Prostate gland (tissue), 2 donors: ENCODE results near the gene SPNS2. TPM values are rescaled to one million over a fixed set of nuclear protein-coding genes. Genes with fewer than 3 reads are reported as not detected.
A peak's percentile ranks its signal among the peaks of the same experiment; 100 is the strongest.

Experiments used
- DNase-seq: peaks from one replicate; pipeline ENCODE4 v3.0.0-alpha.2; 2019; ENCODE audit warnings: low spot score
- H3K27ac ChIP-seq, 2 donors: fragments of 200-600 bp; sonication (generic); 2 replicates each; pipeline ENCODE4 v1.5.1; 2017 to 2019
- H3K27me3 ChIP-seq: fragments of 200-600 bp; sonication (generic); replicated peaks from 2 replicates; pipeline ENCODE4 v1.5.1; 2019; ENCODE audit not compliant: insufficient read depth
- H3K36me3 ChIP-seq, 2 donors: fragments of 200-600 bp; sonication (generic); 1 replicate in 1 of 2; 2 replicates in 1 of 2; pipeline versions ENCODE4 v1.5.1 to v1.8.1; 2017 to 2019
- H3K4me1 ChIP-seq: fragments of 200-600 bp; sonication (generic); replicated peaks from 2 replicates; pipeline ENCODE4 v1.5.1; 2019
- H3K4me3 ChIP-seq, 2 donors: fragments of 200-600 bp; sonication (generic); 2 replicates each; pipeline ENCODE4 v1.5.1; 2017 to 2019
- H3K9me3 ChIP-seq: fragments of 200-600 bp; sonication (generic); 2 replicates; pipeline ENCODE4 v1.5.1; 2017
- POLR2A ChIP-seq: fragments of 450-650 bp; IDR thresholded peaks from one replicate; pipeline ENCODE4 v1.6.1; 2016; ENCODE audit warnings: antibody characterized with exemption, mild to moderate bottlenecking
- POLR2AphosphoS5 ChIP-seq: sonication (generic); formaldehyde crosslinking; IDR thresholded peaks from one replicate; pipeline ENCODE4 v1.6.1; 2017; ENCODE audit warnings: antibody characterized with exemption
- WGBS: methylation state at CpG from one replicate; pipeline ENCODE4 v1.1.5; 2018; 5-methylcytosine and 5-hydroxymethylcytosine counted together
- intact Hi-C: fragments of 100-400 bp; cut with DNase I; formaldehyde crosslinking; loops from one replicate; pipeline ENCODE4 v1.14.2; 2022
- total RNA-seq, 2 donors: library from RNA; depleted of rRNA; stranded (reverse); fragments of >200 nt; gene quantifications; one replicate each; pipeline ENCODE4 v1.1.0, GENCODE V29; 2016
- TF ChIP-seq, protein P1 (sequence below), 4 experiments: fragments of 200-600 bp in 2 of 4; fragments of 450-650 bp in 2 of 4; sonication (generic) in 2 of 4; IDR thresholded peaks; 1 replicate in 3 of 4; 2 replicates in 1 of 4; pipeline ENCODE4 v1.5.1; 2016 to 2019; ENCODE audit warnings: antibody characterized with exemption in 4 of 4, mild to moderate bottlenecking in 2 of 4, moderate library complexity in 2 of 4

Gene SPNS2
- total RNA-seq, 2 donors from 2014 or later = 6.6 to 14.0 TPM

DNA sequence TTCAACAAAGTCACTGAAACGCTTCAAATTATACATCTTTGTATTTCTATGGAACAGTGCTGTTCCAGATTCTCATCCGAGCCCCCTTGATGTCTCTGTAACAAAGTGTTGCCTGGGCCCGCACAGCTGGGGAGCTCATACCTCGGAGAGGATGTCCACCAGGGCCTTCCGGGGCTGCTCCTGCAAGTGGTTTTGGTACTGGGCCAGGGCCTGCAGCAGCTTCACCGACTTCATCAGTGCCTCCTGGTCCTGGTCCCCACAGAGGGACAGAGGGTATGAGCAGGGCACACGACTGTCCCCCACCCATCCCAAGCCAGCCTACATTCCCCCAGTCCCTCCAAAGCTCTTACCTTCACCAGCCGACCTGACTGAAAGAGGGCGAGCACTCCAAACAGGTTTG is 55.0 kb downstream of the SPNS2 start:
- WGBS = 72% methylated on average over 9 of the region's 9 CpGs
- H3K36me3 ChIP-seq = peaks cover 9 to 24% of the 10 kb centered on the region in 2 donors
- intact Hi-C loops = no loop called here
- TF ChIP-seq POLR2AphosphoS5 = no peak
- TF ChIP-seq POLR2A = no peak
- TF ChIP-seq, protein P1, sequence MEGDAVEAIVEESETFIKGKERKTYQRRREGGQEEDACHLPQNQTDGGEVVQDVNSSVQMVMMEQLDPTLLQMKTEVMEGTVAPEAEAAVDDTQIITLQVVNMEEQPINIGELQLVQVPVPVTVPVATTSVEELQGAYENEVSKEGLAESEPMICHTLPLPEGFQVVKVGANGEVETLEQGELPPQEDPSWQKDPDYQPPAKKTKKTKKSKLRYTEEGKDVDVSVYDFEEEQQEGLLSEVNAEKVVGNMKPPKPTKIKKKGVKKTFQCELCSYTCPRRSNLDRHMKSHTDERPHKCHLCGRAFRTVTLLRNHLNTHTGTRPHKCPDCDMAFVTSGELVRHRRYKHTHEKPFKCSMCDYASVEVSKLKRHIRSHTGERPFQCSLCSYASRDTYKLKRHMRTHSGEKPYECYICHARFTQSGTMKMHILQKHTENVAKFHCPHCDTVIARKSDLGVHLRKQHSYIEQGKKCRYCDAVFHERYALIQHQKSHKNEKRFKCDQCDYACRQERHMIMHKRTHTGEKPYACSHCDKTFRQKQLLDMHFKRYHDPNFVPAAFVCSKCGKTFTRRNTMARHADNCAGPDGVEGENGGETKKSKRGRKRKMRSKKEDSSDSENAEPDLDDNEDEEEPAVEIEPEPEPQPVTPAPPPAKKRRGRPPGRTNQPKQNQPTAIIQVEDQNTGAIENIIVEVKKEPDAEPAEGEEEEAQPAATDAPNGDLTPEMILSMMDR (IDR thresholded peaks at IDR 0.05) = no peak
- peaks cover 7% of the 10 kb centered on the region for H3K4me1 ChIP-seq
- no peak overlapping the region for H3K4me3 ChIP-seq
- DNase-seq = no peak
- H3K27ac ChIP-seq = no peak overlapping the region
- no peaks in the 10 kb centered on the region for H3K27me3 ChIP-seq
- H3K9me3 ChIP-seq = no peaks in the 10 kb centered on the region

DNA sequence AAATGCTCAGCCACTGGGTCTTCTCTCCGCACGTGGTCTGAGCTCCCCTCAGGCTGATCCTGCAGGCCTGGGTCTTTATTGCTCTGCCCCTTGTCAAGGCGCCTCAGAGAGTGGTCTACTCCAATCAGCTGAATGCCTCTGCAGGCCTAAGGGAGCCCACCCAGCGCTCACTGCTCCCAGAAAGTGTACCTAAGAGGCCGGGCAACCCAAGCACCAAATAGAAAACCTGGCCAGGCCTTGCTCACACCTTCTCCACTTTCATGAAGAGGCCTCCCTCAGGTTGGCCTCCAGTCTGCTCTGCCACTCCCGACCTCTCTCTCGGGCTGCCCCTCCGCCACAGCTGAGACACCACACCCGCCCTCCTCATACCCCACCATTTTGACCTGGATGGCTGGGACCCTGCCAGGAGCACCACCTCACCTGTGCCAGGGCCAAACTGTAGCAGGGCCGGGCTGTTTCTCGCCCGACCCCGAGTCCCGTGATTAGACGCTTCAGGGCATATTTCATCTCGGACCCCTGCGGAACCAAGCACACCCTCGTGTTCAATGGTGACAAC is 55.8 kb downstream of the SPNS2 start:
- 12% methylated on average over 18 of the region's 18 CpGs for WGBS
- H3K4me1 ChIP-seq = peaks cover 7% of the 10 kb centered on the region
- H3K4me3 ChIP-seq = peak overlapping the region; percentile 51 to 55
- DNase-seq = no peak
- H3K36me3 ChIP-seq = peaks cover 6 to 16% of the 10 kb centered on the region in 2 donors
- intact Hi-C loops = no loop called here
- TF ChIP-seq POLR2AphosphoS5 = no peak
- TF ChIP-seq, protein P1 (IDR thresholded peaks at IDR 0.05) = no peak
- TF ChIP-seq POLR2A = no peak
- H3K9me3 ChIP-seq = no peaks in the 10 kb centered on the region
- no peaks in the 10 kb centered on the region for H3K27me3 ChIP-seq
- no peak overlapping the region for H3K27ac ChIP-seq

DNA sequence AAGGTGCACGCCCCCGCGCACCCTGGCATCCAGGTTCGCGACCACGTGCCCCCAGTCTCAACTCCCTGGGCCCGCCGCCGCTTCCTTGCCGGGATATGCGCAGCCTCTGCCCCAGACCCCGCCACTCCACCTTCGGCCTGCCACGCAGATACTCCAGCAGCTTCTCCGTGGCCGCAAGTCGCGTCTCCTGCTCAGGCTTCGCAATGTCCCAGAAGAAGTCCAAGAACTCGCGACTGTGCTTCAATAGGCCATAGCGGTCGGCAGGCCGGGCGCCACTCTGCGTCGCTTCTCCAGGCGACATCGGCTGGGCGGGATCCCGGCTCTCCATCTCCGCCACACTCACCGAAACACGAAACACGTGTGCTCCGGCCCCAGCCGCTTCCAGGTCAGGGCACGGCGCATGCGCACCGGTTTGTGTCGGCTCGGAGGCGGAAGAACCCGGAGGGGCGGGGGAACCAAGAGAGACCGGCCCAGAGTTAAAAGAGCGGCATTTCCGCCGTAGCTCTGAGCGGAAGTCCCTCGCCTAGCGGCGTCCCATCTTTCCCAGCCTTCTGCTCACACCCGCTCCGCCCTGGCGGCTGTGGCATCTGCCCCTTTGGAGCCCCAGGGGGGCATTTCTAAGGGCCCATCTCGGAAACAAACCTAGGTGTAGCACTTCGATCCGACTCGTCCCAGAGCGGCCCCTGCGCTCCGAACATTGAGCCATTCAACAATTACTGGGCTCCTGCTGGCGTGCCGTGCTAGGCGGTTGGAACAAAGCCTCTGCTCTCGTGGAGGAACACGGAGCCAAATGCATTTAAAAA is 56.5 kb downstream of the SPNS2 start, which contains the start of gene MYBBP1A:
TSS of gene MYBBP1A (minus strand) at position 388 of the 803 bp plus-strand sequence. CDS start at position 328, 60 bp downstream.
- peaks cover 7% of the 10 kb centered on the region for H3K4me1 ChIP-seq
- H3K27ac ChIP-seq = peak within 1 kb of the TSS; percentile 41 to 67
- peak within 1 kb of the TSS; percentile 51 to 55 for H3K4me3 ChIP-seq
- under 1% methylated on average over 64 of the region's 69 CpGs for WGBS
- TF ChIP-seq, protein P1 (IDR thresholded peaks at IDR 0.05) = peak in 3 of 4 experiments; percentile 26 to 36 (median 33)
- peak; percentile 97 for TF ChIP-seq POLR2AphosphoS5
- peak; percentile 72 for TF ChIP-seq POLR2A
- H3K9me3 ChIP-seq = no peaks in the 10 kb centered on the region
- H3K36me3 ChIP-seq = peaks cover 6 to 12% of the 10 kb centered on the region in 2 donors
- peak; percentile 94 for DNase-seq
- intact Hi-C loops = no loop called here
- no peaks in the 10 kb centered on the region for H3K27me3 ChIP-seq

DNA sequence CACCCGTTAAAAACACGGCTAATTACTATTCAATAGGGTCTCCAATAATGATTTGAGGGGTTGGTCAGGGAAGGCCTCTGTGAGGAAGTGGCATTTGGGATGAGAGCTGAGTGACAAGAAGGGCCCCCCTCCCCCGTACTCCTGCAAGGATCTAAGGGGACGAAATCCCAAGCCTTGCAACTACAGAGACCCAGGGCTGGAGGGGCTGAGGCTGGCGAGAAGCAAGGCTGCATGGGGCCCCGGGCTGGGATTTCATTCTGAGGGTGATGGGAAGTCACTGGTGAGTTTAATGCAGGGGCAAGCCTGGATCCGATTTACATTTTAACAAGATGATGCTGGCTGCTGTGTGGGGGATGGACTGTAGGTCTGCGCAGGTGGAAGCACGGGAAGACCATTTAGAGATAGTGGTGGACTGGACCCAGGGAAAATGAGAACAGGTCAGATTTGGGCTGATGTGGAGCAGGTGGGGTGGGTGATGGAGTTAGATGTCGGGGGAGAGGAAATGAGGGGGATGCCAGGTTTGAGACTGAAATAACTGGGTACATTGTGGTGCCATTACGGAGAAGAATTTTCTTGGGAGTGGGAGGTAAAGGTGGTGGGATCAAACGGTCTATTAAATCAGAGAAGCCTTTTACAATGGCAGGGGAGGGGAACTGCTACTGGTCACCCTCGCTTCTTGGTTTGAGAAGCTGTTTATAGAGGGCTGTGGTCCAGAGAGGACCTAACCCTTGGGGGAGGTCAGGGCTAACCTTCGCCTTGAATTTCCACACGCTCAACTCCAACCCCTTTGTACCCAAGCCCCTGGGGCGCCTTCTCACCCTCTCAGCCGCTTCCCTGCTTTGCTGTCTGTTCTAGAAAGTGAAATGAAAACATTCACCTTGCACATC is 57.4 kb downstream of the SPNS2 start:
- whole genome bisulfite sequencing = 53% methylated on average over 17 of the region's 17 CpGs
- H3K4me3 ChIP-seq = peak overlapping the region; percentile 51 to 55
- H3K36me3 ChIP-seq = peaks cover 3 to 6% of the 10 kb centered on the region in 2 donors
- no peak for DNase-seq
- TF ChIP-seq POLR2AphosphoS5 (no peak), POLR2A (no peak)
- TF ChIP-seq, protein P1 (IDR thresholded peaks at IDR 0.05) = no peak
- H3K4me1 ChIP-seq = peaks cover 7% of the 10 kb centered on the region
- peak overlapping the region in 1 of 2 donors; percentile 41 for H3K27ac ChIP-seq
- H3K27me3 ChIP-seq = no peaks in the 10 kb centered on the region
- H3K9me3 ChIP-seq = no peaks in the 10 kb centered on the region
- intact Hi-C loops = no loop called here
